ENCODE results near the gene GYS2.

GRCh38 chr12:21551841-21552465 lies 52.7 kb downstream of the GYS2 start:
- no peak for TF ChIP-seq CTCF (IDR thresholded peaks at IDR 0.05; ENCODE audit: insufficient read depth, low read depth, low read length)
- TF ChIP-seq EZH2 (IDR thresholded peaks at IDR 0.05; ENCODE audit: insufficient read depth, low read length) = no peak

Data from astrocyte (in vitro differentiated cells and primary cell).